ENCODE results near the gene DOK6.

DNA sequence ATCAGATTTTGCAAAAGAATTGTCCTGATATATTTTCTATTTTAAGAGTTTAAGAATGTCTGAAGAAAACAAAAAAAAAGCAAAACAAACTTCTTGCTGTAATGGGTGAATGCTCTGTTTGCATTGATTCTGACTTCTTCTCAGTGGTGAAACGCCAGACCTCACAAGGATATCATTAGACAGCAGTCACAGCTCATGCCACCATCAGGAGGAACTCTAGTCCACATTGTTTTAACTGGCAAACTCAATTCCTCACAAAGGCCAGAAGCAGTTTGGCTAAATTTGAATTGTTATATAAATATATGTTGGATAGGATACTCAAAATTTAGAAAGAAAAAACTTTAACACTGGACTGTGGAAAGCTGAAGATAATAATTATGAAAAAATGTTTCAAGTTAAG lies 89.4 kb downstream of the DOK6 start:
- no peak for TF ChIP-seq POLR2A (IDR thresholded peaks at IDR 0.05; ENCODE audit: low read depth, low read length)
- TF ChIP-seq POLR2AphosphoS5 (IDR thresholded peaks at IDR 0.05; ENCODE audit: low read depth, low read length): no peak
- no peak for TF ChIP-seq TAF1 (IDR thresholded peaks at IDR 0.05; ENCODE audit: low read depth, low read length)
- no peak for TF ChIP-seq SPI1 (IDR thresholded peaks at IDR 0.05; ENCODE audit: low read depth, low read length)
- TF ChIP-seq PAX5 (IDR thresholded peaks at IDR 0.05; ENCODE audit: insufficient read depth, low read length, severe bottlenecking): no peak

Data from GM12891 (cell line).